ENCODE measurements around the gene GPT2. TPM values are rescaled to one million over a fixed set of nuclear protein-coding genes. Genes with fewer than 3 reads are reported as not detected.

The GPT2 gene
- total RNA-seq, 4 donors from 2014 or later: 13.5 to 112 (median 55.7) TPM

GRCh38 chr16:46842192-46842895, 41.8 kb upstream of the GPT2 start:
- H3K27ac ChIP-seq: no peak overlapping the region
- DNase-seq: no peak
- H3K4me3 ChIP-seq: no peak overlapping the region
- no peaks in the 10 kb centered on the region for H3K27me3 ChIP-seq
- no peaks in the 10 kb centered on the region for H3K36me3 ChIP-seq
- no peaks in the 10 kb centered on the region for H3K9me3 ChIP-seq
- ATAC-seq: no peak
- in situ Hi-C loops (cut with MboI; ENCODE audit: low sequenced_read_pairs in 4 of 4): no loop called here
- TF ChIP-seq POLR2A (IDR thresholded peaks at IDR 0.05) (no peak), CTCF (IDR thresholded peaks at IDR 0.05 in 4 of 5, conservative IDR thresholded peaks at IDR 0.05 in 1 of 5) (no peak)
- intact Hi-C loops (cut with DNase I; ENCODE audit: low total_unique reads): no loop called here
- no peaks in the 10 kb centered on the region for H3K4me1 ChIP-seq

GRCh38 chr16:46843898-46844642, 40.1 kb upstream of the GPT2 start:
- intact Hi-C loops (cut with DNase I; ENCODE audit: low total_unique reads) (no loop called here), in situ Hi-C loops (cut with MboI; ENCODE audit: low sequenced_read_pairs in 4 of 4) (no loop called here)
- H3K4me3 ChIP-seq: no peak overlapping the region
- DNase-seq (no peak), ATAC-seq (no peak)
- TF ChIP-seq CTCF (IDR thresholded peaks at IDR 0.05 in 4 of 5, conservative IDR thresholded peaks at IDR 0.05 in 1 of 5): no peak
- no peak for TF ChIP-seq POLR2A (IDR thresholded peaks at IDR 0.05)
- H3K27ac ChIP-seq: no peak overlapping the region
- no peaks in the 10 kb centered on the region for H3K4me1 ChIP-seq
- no peaks in the 10 kb centered on the region for H3K36me3 ChIP-seq
- H3K9me3 ChIP-seq: no peaks in the 10 kb centered on the region
- no peaks in the 10 kb centered on the region for H3K27me3 ChIP-seq

GRCh38 chr16:46844771-46845170, 39.4 kb upstream of the GPT2 start:
- H3K27ac ChIP-seq: no peak overlapping the region

GRCh38 chr16:46845952-46846351, 38.2 kb upstream of the GPT2 start:
- intact Hi-C loops (cut with DNase I; ENCODE audit: low total_unique reads): no loop called here
- in situ Hi-C loops (cut with MboI; ENCODE audit: low sequenced_read_pairs in 4 of 4): no loop called here

More at GRCh38 chr16:46844771-46845170, 39.4 kb upstream of the GPT2 start:
- TF ChIP-seq POLR2A (IDR thresholded peaks at IDR 0.05): no peak
- no peak for TF ChIP-seq CTCF (IDR thresholded peaks at IDR 0.05 in 4 of 5, conservative IDR thresholded peaks at IDR 0.05 in 1 of 5)
- in situ Hi-C loops (cut with MboI; ENCODE audit: low sequenced_read_pairs in 4 of 4) (no loop called here), intact Hi-C loops (cut with DNase I; ENCODE audit: low total_unique reads) (no loop called here)
- no peak for DNase-seq
- Histone ChIP-seq H3K27me3 (no peaks in the 10 kb centered on the region), H3K9me3 (no peaks in the 10 kb centered on the region), H3K36me3 (no peaks in the 10 kb centered on the region), H3K4me1 (no peaks in the 10 kb centered on the region), H3K4me3 (no peak overlapping the region)
- ATAC-seq: no peak

More at GRCh38 chr16:46845952-46846351, 38.2 kb upstream of the GPT2 start:
- TF ChIP-seq POLR2A (IDR thresholded peaks at IDR 0.05) (no peak), CTCF (IDR thresholded peaks at IDR 0.05 in 4 of 5, conservative IDR thresholded peaks at IDR 0.05 in 1 of 5) (no peak)
- ATAC-seq: no peak
- no peak overlapping the region for H3K27ac ChIP-seq
- no peaks in the 10 kb centered on the region for H3K4me1 ChIP-seq
- H3K4me3 ChIP-seq: no peak overlapping the region
- H3K36me3 ChIP-seq: no peaks in the 10 kb centered on the region
- DNase-seq: no peak
- H3K27me3 ChIP-seq: no peaks in the 10 kb centered on the region
- H3K9me3 ChIP-seq: no peaks in the 10 kb centered on the region
